Right atrium auricular region (tissue), 2 donors: ENCODE data around the gene SLC25A12. TPM values are rescaled to one million over a fixed set of nuclear protein-coding genes. Genes with fewer than 3 reads are reported as not detected.

Experiments
- DNase-seq: peaks from one replicate; pipeline ENCODE4 v3.0.0-alpha.2; 2019; ENCODE audit warnings: low spot score
- H3K27ac ChIP-seq, 2 donors: fragments of 200-600 bp; sonication (generic); 1 replicate in 1 of 2; 2 replicates in 1 of 2; pipeline ENCODE4 v1.5.1; 2016 to 2019
- H3K27me3 ChIP-seq, 2 donors: fragments of 200-600 bp; sonication (generic); one replicate each; pipeline versions ENCODE4 v1.5.1 to v1.6.0; 2017 to 2019
- H3K36me3 ChIP-seq: fragments of 200-600 bp; sonication (generic); one replicate; pipeline ENCODE4 v1.5.1; 2016
- H3K4me1 ChIP-seq, 2 donors: fragments of 200-600 bp; sonication (generic); one replicate each; pipeline versions ENCODE4 v1.5.1 to v1.6.0; 2017 to 2019
- H3K4me3 ChIP-seq, 2 donors: fragments of 200-600 bp; sonication (generic); 1 replicate in 1 of 2; 2 replicates in 1 of 2; pipeline ENCODE4 v1.5.1; 2017 to 2019; ENCODE audit warnings: mild to moderate bottlenecking in 1 of 2, moderate library complexity in 1 of 2
- H3K9me3 ChIP-seq, 2 donors: fragments of 200-600 bp; sonication (generic); one replicate each; pipeline ENCODE4 v1.5.1; 2019
- total RNA-seq, 2 donors: library from RNA; depleted of rRNA; stranded (reverse); fragments of >200 nt; gene quantifications; one replicate each; pipeline ENCODE4 v1.1.0, GENCODE V29; 2016
- TF ChIP-seq, protein P1 (sequence below), 2 donors: fragments of 200-600 bp; sonication (generic); IDR thresholded peaks; one replicate each; pipeline ENCODE4 v1.5.1; 2019; ENCODE audit warnings: antibody characterized with exemption in 2 of 2

The SLC25A12 gene
- total RNA-seq, 2 donors from 2014 or later: 75.0 to 106 TPM

- no peaks in the 10 kb centered on the region for H3K9me3 ChIP-seq
- DNase-seq: no peak
- TF ChIP-seq, protein P1, sequence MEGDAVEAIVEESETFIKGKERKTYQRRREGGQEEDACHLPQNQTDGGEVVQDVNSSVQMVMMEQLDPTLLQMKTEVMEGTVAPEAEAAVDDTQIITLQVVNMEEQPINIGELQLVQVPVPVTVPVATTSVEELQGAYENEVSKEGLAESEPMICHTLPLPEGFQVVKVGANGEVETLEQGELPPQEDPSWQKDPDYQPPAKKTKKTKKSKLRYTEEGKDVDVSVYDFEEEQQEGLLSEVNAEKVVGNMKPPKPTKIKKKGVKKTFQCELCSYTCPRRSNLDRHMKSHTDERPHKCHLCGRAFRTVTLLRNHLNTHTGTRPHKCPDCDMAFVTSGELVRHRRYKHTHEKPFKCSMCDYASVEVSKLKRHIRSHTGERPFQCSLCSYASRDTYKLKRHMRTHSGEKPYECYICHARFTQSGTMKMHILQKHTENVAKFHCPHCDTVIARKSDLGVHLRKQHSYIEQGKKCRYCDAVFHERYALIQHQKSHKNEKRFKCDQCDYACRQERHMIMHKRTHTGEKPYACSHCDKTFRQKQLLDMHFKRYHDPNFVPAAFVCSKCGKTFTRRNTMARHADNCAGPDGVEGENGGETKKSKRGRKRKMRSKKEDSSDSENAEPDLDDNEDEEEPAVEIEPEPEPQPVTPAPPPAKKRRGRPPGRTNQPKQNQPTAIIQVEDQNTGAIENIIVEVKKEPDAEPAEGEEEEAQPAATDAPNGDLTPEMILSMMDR (IDR thresholded peaks at IDR 0.05): no peak
- H3K27me3 ChIP-seq: no peaks in the 10 kb centered on the region
- H3K4me1 ChIP-seq: no peaks in the 10 kb centered on the region
- peaks cover 48% of the 10 kb centered on the region for H3K36me3 ChIP-seq
- H3K27ac ChIP-seq: no peak overlapping the region
- no peak overlapping the region for H3K4me3 ChIP-seq
Measured at GRCh38 chr2:171836146-171836910, 57.7 kb downstream of the SLC25A12 start.

DNA sequence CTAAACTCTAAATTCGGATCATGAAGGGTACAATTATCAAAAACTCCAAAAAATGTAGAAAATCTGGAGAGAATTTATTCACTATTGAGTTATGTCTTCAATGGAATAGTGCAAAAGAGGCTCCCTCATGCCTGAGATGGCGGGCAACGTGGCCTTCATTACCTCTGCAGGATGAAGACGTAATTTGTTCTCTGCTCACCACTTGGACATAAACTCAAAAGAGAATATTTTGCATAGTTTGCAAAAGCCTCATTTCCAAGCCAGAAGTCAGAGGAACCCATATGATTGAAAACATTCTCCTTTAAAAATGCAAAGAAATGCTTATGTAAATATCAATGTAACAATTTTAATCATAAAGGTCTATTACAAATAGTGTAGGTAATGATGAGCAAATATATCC, 58.7 kb downstream of the SLC25A12 start:
- Histone ChIP-seq H3K27ac (no peak overlapping the region), H3K9me3 (no peaks in the 10 kb centered on the region), H3K4me3 (no peak overlapping the region), H3K4me1 (no peaks in the 10 kb centered on the region), H3K27me3 (no peaks in the 10 kb centered on the region), H3K36me3 (peaks cover 52% of the 10 kb centered on the region)
- DNase-seq: no peak
- TF ChIP-seq, protein P1 (IDR thresholded peaks at IDR 0.05): no peak

GRCh38 chr2:171834286-171834685, 59.8 kb downstream of the SLC25A12 start:
- no peak for DNase-seq
- TF ChIP-seq, protein P1 (IDR thresholded peaks at IDR 0.05): no peak
- Histone ChIP-seq H3K27ac (no peak overlapping the region), H3K4me3 (no peak overlapping the region), H3K4me1 (no peaks in the 10 kb centered on the region), H3K27me3 (no peaks in the 10 kb centered on the region), H3K9me3 (no peaks in the 10 kb centered on the region), H3K36me3 (peaks cover 54% of the 10 kb centered on the region)

GRCh38 chr2:171832489-171832888, 61.6 kb downstream of the SLC25A12 start:
- H3K4me1 ChIP-seq: no peaks in the 10 kb centered on the region
- peaks cover 54% of the 10 kb centered on the region for H3K36me3 ChIP-seq
- DNase-seq: no peak
- H3K4me3 ChIP-seq: no peak overlapping the region
- H3K27ac ChIP-seq: no peak overlapping the region
- H3K27me3 ChIP-seq: no peaks in the 10 kb centered on the region
- no peaks in the 10 kb centered on the region for H3K9me3 ChIP-seq
- TF ChIP-seq, protein P1 (IDR thresholded peaks at IDR 0.05): no peak

- DNase-seq: no peak
- Histone ChIP-seq H3K4me3 (no peak overlapping the region), H3K36me3 (peaks cover 60% of the 10 kb centered on the region), H3K27me3 (no peaks in the 10 kb centered on the region), H3K4me1 (no peaks in the 10 kb centered on the region), H3K27ac (no peak overlapping the region), H3K9me3 (no peaks in the 10 kb centered on the region)
- TF ChIP-seq, protein P1 (IDR thresholded peaks at IDR 0.05): no peak
Measured at GRCh38 chr2:171830039-171830438, 64.0 kb downstream of the SLC25A12 start.

- no peak overlapping the region for H3K4me3 ChIP-seq
- no peak overlapping the region for H3K27ac ChIP-seq
- H3K27me3 ChIP-seq: no peaks in the 10 kb centered on the region
- TF ChIP-seq, protein P1 (IDR thresholded peaks at IDR 0.05): no peak
- DNase-seq: no peak
- H3K4me1 ChIP-seq: no peaks in the 10 kb centered on the region
- H3K9me3 ChIP-seq: no peaks in the 10 kb centered on the region
- peaks cover 29% of the 10 kb centered on the region for H3K36me3 ChIP-seq
Measured at GRCh38 chr2:171824086-171824485, 70.0 kb downstream of the SLC25A12 start.
